Measurements from ENCODE around the gene ECSCR. TPM values are rescaled to one million over a fixed set of nuclear protein-coding genes. Genes with fewer than 3 reads are reported as not detected.
"Not testable (repeated sequence)": the region's sequence is repeated elsewhere in the genome, so short reads cannot be mapped to it uniquely, and the experiment has no call there.

Gene ECSCR
- total RNA-seq, 2 experiments from 2014 or later: not detected

DNA sequence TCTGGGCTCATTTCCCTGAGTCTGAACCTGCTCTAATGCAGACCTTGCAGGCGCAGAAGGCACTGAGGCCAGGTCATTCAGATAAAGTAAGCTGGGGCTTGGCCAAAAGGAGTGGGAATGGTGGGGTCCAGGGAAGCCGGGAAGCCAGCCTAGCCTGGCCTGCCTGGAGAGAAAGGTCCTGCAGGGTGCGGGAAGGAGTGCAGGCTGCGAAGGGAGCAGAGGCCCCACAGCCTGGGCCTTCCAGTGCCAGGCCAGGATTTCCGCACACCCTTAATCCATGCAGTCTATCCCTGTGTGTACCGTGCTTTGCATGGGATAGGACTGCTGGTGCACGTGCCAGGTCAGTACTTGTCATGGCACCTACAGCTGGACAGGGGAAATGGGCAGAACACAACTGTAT is 23.7 kb upstream of the ECSCR start:
- no peak overlapping the region for H2AFZ ChIP-seq (ENCODE audit: low read length)
- no peaks in the 10 kb centered on the region for H3K9me2 ChIP-seq (ENCODE audit: insufficient read depth, low read length)
- H3K9me3 ChIP-seq (ENCODE audit: low read length): no peaks in the 10 kb centered on the region
- H3K27ac ChIP-seq (ENCODE audit: low read depth, low read length, poor library complexity, severe bottlenecking): no peak overlapping the region
- CTCF ChIA-PET (ENCODE audit: unreplicated experiment): no interaction called here
- no peak for DNase-seq (ENCODE audit: low spot score)
- no peaks in the 10 kb centered on the region for H4K20me1 ChIP-seq (ENCODE audit: insufficient read depth, low read length)
- intact Hi-C loops (cut with micrococcal nuclease; ENCODE audit: unreplicated experiment): no loop called here
- BruUV-seq (replicated peaks): no TSS peak
- H3K4me2 ChIP-seq (ENCODE audit: low read length): no peak overlapping the region
- POLR2A ChIA-PET: no interaction called here
- no peak overlapping the region for H3K4me3 ChIP-seq (ENCODE audit: low read depth, low read length, poor library complexity, severe bottlenecking)
- H3K36me3 ChIP-seq (ENCODE audit: insufficient read depth, low read length): no peaks in the 10 kb centered on the region
- no peaks in the 10 kb centered on the region for H3K79me2 ChIP-seq (ENCODE audit: insufficient read depth, low read depth, low read length)
- TF ChIP-seq CTCF (conservative IDR thresholded peaks at IDR 0.05; ENCODE audit: low read length) (no peak), EZH2phosphoT487 (IDR thresholded peaks at IDR 0.05; ENCODE audit: borderline replicate concordance, low read depth, low read length) (no peak)
- peaks cover 18% of the 10 kb centered on the region for H3K4me1 ChIP-seq (ENCODE audit: insufficient read depth, low read length, poor library complexity, severe bottlenecking)

DNA sequence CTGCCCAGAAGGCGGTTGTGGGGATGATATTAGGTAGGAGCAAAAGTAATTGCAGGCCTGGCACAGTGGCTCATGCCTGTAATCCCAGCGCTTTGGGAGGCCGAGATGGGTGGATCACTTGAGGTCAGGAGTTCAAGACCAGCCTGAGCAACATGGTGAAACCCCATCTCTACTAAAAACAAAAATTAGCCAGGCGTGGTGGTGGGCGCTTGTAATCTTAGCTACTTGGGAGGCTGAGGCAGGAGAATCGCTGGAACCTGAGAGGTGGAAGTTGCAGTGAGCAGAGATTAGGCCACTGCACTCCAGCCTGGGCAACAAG is 20.3 kb upstream of the ECSCR start:
- intact Hi-C loops (cut with micrococcal nuclease; ENCODE audit: unreplicated experiment); DNase-seq (ENCODE audit: low spot score); H3K36me3 ChIP-seq (ENCODE audit: insufficient read depth, low read length); CTCF ChIA-PET (ENCODE audit: unreplicated experiment); H3K79me2 ChIP-seq (ENCODE audit: insufficient read depth, low read depth, low read length); H3K4me2 ChIP-seq (ENCODE audit: low read length); BruUV-seq (replicated peaks); H4K20me1 ChIP-seq (ENCODE audit: insufficient read depth, low read length); H3K4me3 ChIP-seq (ENCODE audit: low read depth, low read length, poor library complexity, severe bottlenecking); H3K27ac ChIP-seq (ENCODE audit: low read depth, low read length, poor library complexity, severe bottlenecking); H3K4me1 ChIP-seq (ENCODE audit: insufficient read depth, low read length, poor library complexity, severe bottlenecking); H3K9me3 ChIP-seq (ENCODE audit: low read length); H3K9me2 ChIP-seq (ENCODE audit: insufficient read depth, low read length): not testable (repeated sequence)
- POLR2A ChIA-PET: interaction anchor here (0.6 to 0.7 kb wide), 2 partner anchors 191 to 443 kb away, joined by 3 to 5 read pairs; no protein-coding TSS in a partner anchor
- H2AFZ ChIP-seq (ENCODE audit: low read length): peak overlapping the region; percentile 50; the same call in 1 of the 2 replicates

GRCh38 chr5:139482050-139482889 is 19.7 kb upstream of the ECSCR start, which contains the start of gene STING1:
Gene STING1 (minus strand): TSS chr5:139482758. CDS start chr5:139481704, 1,054 bp downstream.
- H3K9me3 ChIP-seq (ENCODE audit: low read length): no peaks in the 10 kb centered on the region
- no peak within 1 kb of the TSS for H3K27ac ChIP-seq (ENCODE audit: low read depth, low read length, poor library complexity, severe bottlenecking)
- H4K20me1 ChIP-seq (ENCODE audit: insufficient read depth, low read length): no peaks in the 10 kb centered on the region
- H3K79me2 ChIP-seq (ENCODE audit: insufficient read depth, low read depth, low read length): no peaks in the 10 kb centered on the region
- H3K9me2 ChIP-seq (ENCODE audit: insufficient read depth, low read length): no peaks in the 10 kb centered on the region
- BruUV-seq (replicated peaks): no TSS peak
- H3K4me1 ChIP-seq (ENCODE audit: insufficient read depth, low read length, poor library complexity, severe bottlenecking): peaks cover 10% of the 10 kb centered on the region
- H2AFZ ChIP-seq (ENCODE audit: low read length): peak within 1 kb of the TSS; percentile 50; the same call in 1 of the 2 replicates
- POLR2A ChIA-PET: interaction anchor here (0.6 to 1.1 kb wide), 2 partner anchors 12 to 191 kb away, joined by 3 read pairs; no protein-coding TSS in a partner anchor
- no peaks in the 10 kb centered on the region for H3K36me3 ChIP-seq (ENCODE audit: insufficient read depth, low read length)
- H3K4me3 ChIP-seq (ENCODE audit: low read depth, low read length, poor library complexity, severe bottlenecking): no peak within 1 kb of the TSS
- intact Hi-C loops (cut with micrococcal nuclease; ENCODE audit: unreplicated experiment): no loop called here
- TF ChIP-seq CTCF (conservative IDR thresholded peaks at IDR 0.05; ENCODE audit: low read length) (no peak), EZH2phosphoT487 (IDR thresholded peaks at IDR 0.05; ENCODE audit: borderline replicate concordance, low read depth, low read length) (no peak)
- H3K4me2 ChIP-seq (ENCODE audit: low read length): peak within 1 kb of the TSS; percentile 30; the same call in 1 of the 2 replicates
- CTCF ChIA-PET (ENCODE audit: unreplicated experiment): no interaction called here
- no peak for DNase-seq (ENCODE audit: low spot score)
